Ishikawa (cell line): Measurements from ENCODE around the gene CD200R1L.

Experiments used
- CREB1 ChIP-seq: IDR thresholded peaks from 2 replicates; pipeline ENCODE4 v1.6.1; 2012; ENCODE audit warnings: low read depth
- EGR1 ChIP-seq: IDR thresholded peaks from 2 replicates; pipeline ENCODE4 v1.6.1; 2012
- EP300 ChIP-seq: IDR thresholded peaks from 2 replicates; pipeline ENCODE4 v1.6.1; 2012; ENCODE audit warnings: borderline replicate concordance
- FOXM1 ChIP-seq: IDR thresholded peaks from 2 replicates; pipeline ENCODE4 v1.6.1; 2012; ENCODE audit warnings: low read depth, borderline replicate concordance
- NFIC ChIP-seq: IDR thresholded peaks from 2 replicates; pipeline ENCODE4 v1.6.1; 2012
- RAD21 ChIP-seq: IDR thresholded peaks from 2 replicates; pipeline ENCODE4 v1.6.1; 2012; ENCODE audit warnings: low read depth
- TAF1 ChIP-seq: IDR thresholded peaks from 2 replicates; pipeline ENCODE4 v1.6.1; 2012; ENCODE audit warnings: low read depth, mild to moderate bottlenecking
- TCF12 ChIP-seq: IDR thresholded peaks from 2 replicates; pipeline ENCODE4 v1.6.1; 2012; ENCODE audit warnings: low read depth
- YY1 ChIP-seq: IDR thresholded peaks from 2 replicates; pipeline ENCODE4 v1.6.1; 2012; ENCODE audit warnings: low read depth
- TF ChIP-seq, protein P1 (sequence below): IDR thresholded peaks from 2 replicates; pipeline ENCODE4 v1.6.1; 2012; ENCODE audit warnings: low read depth, mild to moderate bottlenecking
- TF ChIP-seq, protein P2 (sequence below): IDR thresholded peaks from 2 replicates; pipeline ENCODE4 v1.6.1; 2012

DNA sequence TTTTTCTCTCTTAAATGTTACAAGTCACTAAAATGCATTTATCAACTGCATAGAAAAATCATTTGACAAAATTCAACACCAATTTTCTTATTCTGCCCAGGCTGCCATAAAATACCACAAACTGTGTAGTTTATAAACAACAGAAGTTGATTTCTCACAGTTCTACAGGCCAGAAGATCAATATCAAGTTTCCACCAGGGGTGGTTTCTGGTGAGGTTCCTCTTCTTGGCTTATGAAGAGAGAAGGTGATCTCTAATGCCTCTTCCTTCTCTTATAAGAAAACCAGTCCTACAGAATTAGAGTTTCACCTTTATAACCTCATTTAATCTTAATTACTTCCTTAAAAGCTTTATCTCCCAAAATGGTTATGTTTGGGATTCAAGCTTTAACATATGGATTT lies 10.9 kb upstream of the CD200R1L start:
- TF ChIP-seq TAF1 (no peak), CREB1 (no peak), RAD21 (no peak), FOXM1 (no peak), TCF12 (no peak), EGR1 (no peak), NFIC (no peak), EP300 (no peak), YY1 (no peak)
- TF ChIP-seq, protein P1, sequence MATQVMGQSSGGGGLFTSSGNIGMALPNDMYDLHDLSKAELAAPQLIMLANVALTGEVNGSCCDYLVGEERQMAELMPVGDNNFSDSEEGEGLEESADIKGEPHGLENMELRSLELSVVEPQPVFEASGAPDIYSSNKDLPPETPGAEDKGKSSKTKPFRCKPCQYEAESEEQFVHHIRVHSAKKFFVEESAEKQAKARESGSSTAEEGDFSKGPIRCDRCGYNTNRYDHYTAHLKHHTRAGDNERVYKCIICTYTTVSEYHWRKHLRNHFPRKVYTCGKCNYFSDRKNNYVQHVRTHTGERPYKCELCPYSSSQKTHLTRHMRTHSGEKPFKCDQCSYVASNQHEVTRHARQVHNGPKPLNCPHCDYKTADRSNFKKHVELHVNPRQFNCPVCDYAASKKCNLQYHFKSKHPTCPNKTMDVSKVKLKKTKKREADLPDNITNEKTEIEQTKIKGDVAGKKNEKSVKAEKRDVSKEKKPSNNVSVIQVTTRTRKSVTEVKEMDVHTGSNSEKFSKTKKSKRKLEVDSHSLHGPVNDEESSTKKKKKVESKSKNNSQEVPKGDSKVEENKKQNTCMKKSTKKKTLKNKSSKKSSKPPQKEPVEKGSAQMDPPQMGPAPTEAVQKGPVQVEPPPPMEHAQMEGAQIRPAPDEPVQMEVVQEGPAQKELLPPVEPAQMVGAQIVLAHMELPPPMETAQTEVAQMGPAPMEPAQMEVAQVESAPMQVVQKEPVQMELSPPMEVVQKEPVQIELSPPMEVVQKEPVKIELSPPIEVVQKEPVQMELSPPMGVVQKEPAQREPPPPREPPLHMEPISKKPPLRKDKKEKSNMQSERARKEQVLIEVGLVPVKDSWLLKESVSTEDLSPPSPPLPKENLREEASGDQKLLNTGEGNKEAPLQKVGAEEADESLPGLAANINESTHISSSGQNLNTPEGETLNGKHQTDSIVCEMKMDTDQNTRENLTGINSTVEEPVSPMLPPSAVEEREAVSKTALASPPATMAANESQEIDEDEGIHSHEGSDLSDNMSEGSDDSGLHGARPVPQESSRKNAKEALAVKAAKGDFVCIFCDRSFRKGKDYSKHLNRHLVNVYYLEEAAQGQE, result no peak
- TF ChIP-seq, protein P2, sequence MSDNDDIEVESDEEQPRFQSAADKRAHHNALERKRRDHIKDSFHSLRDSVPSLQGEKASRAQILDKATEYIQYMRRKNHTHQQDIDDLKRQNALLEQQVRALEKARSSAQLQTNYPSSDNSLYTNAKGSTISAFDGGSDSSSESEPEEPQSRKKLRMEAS, result no peak
